ENCODE measurements around the gene CIAO2A. TPM values are rescaled to one million over a fixed set of nuclear protein-coding genes. Genes with fewer than 3 reads are reported as not detected.
A peak's percentile ranks its signal among the peaks of the same experiment; 100 is the strongest.
"Not testable (repeated sequence)": the region's sequence is repeated elsewhere in the genome, so short reads cannot be mapped to it uniquely, and the experiment has no call there.

Gene CIAO2A, protein sequence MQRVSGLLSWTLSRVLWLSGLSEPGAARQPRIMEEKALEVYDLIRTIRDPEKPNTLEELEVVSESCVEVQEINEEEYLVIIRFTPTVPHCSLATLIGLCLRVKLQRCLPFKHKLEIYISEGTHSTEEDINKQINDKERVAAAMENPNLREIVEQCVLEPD
- total RNA-seq (2014; rRNA removed; shearing (Covaris generic)): 171 and 193 TPM in 2 replicates

DNA sequence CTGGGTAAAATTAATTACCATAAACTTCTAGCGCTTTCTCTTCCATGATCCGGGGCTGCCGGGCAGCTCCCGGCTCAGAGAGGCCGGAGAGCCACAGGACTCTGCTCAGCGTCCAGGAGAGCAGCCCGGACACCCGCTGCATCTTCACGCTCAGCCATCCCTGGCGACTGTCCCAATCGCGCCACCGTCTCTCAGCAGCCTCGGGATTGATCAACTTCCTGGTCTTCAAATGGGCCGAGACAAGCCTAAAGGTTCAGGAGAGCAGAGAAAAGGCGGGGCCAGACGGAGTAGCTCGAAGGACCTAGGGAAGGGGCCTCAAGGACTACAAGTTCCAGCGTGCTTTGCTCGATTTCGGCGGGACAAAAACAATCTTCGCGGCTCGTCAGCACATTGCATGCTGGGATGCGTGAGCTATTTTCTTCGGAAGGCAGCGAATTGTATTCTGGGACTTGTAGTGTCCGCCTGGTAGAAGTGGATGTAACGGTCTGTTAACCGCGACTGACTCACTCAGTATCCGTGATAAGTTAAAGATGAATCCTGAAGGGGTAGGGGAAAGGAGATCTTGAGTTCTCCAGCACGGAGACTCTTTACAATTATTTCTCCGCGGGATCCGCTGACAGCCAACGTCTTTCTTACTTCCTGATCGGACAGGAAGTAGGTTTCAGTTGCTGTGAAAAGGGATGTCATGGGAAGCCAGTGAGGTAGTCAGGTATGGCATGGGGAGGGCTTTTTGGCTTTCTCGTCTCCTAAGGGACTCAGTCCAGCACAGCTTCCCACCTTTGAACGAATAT, at the start of gene CIAO2A:
Gene CIAO2A, minus strand, starts transcription at position 212 of the 791 bp plus-strand sequence. Its CDS starts 70 bp downstream, at position 142.
- DNase-seq (ENCODE audit: low spot score): peak; percentile 99

- no peak for DNase-seq (ENCODE audit: low spot score)
These were observed 49.6 kb upstream of the CIAO2A start for GRCh38 chr15:64143276-64143675.

DNA sequence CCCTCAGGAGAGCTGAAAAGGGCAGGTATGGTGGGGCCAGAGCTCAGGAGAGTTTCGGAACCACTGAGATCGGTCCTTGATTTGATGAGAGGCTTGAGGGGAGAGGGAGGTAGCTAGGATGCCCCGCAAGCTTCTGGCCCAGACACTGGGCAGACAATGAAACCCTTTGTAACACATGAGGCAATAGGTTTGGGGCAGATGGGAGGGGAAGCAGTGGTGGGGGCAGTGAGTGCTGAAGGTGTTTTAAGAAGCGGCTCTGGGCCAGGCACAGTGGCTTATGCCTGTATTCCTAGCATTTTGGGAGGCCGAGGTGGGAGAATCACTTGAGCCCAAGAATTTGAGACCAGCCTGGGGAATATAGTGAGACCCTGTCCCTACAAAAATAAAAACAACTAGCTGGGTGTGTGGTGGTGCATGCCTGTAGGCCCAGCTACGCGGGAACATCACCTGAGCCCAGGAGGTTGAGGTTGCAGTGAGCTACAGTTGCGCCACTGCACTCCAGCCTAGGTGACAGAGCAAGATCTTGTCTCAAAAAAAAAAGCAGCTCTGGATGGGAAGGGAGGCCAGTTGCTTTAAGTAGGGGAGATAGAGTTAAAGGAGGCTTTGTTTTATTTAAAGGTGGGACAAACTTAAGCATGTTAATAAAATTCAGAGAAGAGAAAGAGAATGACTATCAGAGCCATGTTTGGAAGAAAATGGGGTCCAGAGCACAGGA, 48.3 kb upstream of the CIAO2A start:
- DNase-seq (ENCODE audit: low spot score): no peak

DNA sequence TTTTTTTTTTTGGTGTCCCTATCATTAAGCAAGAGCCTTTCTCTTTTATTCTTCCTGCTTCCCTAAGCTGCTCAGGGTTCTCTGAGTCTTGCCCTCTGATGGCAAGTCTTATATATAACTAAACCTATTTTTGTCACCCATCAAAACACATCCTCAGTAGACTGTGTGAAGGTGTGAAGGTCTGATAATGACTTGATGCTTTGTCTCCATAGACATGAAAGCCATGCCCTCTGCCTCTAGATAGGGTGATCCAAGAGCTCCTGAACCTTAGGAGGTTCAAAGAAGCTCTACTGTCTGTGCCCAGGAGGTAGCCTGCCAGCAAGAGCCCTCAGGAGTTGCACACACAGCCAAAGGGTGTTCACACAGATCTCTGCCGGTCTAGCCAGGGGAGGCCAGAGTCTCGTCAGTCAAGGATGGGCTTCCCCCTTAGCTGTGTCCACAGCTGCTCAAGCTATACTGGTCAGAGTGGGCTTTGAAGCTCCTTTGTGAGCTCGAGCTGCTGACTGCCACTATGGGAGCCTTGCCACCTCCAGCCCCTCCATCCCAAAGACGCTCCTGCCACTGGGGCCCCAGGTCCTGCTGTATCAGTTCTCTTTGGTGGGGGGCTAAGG, 44.8 kb upstream of the CIAO2A start:
- no peak for DNase-seq (ENCODE audit: low spot score)

- no peak for DNase-seq (ENCODE audit: low spot score)
These were observed 43.7 kb upstream of the CIAO2A start for GRCh38 chr15:64137226-64137833.

DNA sequence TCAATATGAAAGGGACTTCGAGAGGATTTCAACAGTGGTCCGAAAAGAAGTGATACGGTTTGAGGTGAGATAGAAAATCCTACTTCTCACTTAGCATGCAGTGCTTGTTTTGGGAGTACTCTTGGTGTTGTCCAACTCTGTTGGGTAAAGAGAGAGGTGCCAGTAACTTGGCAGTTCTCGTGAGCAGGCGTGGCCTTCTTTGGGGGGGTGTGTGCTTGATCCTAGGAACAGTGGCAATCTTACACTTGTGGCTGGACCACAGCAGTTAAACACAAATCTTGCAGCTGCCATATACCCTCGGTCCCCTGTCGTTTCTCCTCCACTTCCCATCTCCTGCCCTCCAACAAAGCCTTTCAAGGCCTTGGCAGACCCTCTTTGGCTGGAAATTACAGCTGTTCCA, 42.7 kb upstream of the CIAO2A start:
- no peak for DNase-seq (ENCODE audit: low spot score)

GRCh38 chr15:64134345-64134829, 40.7 kb upstream of the CIAO2A start:
- peak; percentile 35 for DNase-seq (ENCODE audit: low spot score)

GRCh38 chr15:64133623-64134344, 40.1 kb upstream of the CIAO2A start:
- no peak for DNase-seq (ENCODE audit: low spot score)

- no peak for DNase-seq (ENCODE audit: low spot score)
These were observed 38.6 kb upstream of the CIAO2A start for GRCh38 chr15:64132217-64132616.

- no peak for DNase-seq (ENCODE audit: low spot score)
These were observed 37.9 kb upstream of the CIAO2A start for GRCh38 chr15:64131547-64131946.

DNA sequence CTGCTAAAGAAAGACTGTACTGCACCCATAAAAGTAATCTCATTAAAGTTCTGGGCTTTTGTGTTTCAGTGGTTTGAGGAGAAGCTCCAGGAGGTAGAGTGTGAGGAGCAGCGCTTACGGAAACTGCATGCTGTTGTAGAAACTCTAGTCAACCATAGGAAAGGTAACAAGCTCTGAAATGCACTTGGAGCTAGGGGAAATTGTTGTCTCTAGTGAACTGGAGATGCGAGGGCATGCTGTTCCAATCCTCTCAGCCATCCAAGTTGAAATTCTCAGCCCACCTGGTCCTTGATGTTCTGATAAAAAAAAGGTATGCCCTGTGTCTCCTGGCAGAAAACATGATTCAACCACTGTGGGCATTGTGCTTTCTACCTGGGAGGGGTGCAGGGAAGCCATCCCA, 36.5 kb upstream of the CIAO2A start:
- no peak for DNase-seq (ENCODE audit: low spot score)

- DNase-seq (ENCODE audit: low spot score): no peak
These were observed 34.1 kb upstream of the CIAO2A start for GRCh38 chr15:64127521-64128270.

DNA sequence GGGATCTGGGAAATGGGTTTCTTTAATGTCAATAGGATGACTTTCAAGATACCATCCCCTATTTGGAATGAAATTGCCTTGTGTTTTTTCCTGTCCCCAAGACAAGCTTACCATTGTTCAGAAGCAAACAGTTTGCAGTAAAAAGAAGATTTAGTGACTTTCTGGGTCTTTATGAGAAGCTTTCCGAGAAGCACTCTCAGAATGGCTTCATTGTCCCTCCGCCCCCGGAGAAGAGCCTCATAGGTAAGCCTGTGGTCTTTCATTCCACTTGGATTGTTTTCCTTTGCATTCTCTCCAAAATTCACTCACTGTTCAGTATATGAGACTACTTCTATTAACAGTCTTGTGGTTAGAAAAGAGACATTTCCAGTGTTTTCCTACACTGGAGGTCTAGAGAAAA, 32.3 kb upstream of the CIAO2A start:
- no peak for DNase-seq (ENCODE audit: low spot score)

DNA sequence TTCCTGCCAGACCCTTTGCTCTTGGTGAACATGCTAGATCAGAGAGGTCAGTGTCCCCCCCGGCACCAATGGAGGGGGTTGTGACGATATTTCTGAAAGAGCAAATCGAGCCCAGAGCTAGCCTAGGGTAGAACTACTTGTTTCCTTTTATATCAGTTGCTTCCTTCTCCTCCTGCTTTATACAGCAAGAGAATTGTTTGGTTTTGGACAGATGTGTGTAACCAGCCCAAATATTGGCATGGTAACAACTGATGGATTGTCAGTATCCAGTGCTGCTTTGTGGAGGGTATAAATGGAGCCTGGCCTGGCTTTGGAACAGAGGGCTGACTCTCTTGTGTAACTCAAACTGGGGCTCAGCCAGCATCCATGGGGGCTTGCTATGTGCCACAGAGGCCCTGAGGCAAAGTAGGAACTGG, 29.3 kb upstream of the CIAO2A start:
- DNase-seq (ENCODE audit: low spot score): no peak

GRCh38 chr15:64122444-64122843, 28.8 kb upstream of the CIAO2A start:
- DNase-seq (ENCODE audit: low spot score): no peak

DNA sequence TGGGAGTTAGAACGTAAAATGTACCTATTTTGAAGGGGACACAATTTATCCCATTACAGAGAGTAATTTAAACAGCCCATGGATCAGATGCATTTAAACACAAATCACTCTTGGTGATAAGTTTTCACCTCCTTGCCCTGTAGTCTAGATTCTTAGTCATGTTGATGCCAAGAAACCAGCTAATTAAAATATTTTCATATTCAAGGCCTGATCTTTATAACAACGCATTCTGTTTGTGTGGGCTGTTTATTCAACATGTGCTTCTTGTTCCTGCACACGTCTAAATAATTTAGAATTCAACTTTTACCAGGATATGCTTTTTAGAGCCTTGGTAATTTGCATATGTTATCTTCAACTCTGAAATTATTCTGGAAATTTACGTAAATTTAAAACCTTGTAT, 28.0 kb upstream of the CIAO2A start:
- DNase-seq (ENCODE audit: low spot score): no peak

- DNase-seq (ENCODE audit: low spot score): not testable (repeated sequence)
These were observed 26.7 kb upstream of the CIAO2A start for GRCh38 chr15:64120322-64120721.

DNA sequence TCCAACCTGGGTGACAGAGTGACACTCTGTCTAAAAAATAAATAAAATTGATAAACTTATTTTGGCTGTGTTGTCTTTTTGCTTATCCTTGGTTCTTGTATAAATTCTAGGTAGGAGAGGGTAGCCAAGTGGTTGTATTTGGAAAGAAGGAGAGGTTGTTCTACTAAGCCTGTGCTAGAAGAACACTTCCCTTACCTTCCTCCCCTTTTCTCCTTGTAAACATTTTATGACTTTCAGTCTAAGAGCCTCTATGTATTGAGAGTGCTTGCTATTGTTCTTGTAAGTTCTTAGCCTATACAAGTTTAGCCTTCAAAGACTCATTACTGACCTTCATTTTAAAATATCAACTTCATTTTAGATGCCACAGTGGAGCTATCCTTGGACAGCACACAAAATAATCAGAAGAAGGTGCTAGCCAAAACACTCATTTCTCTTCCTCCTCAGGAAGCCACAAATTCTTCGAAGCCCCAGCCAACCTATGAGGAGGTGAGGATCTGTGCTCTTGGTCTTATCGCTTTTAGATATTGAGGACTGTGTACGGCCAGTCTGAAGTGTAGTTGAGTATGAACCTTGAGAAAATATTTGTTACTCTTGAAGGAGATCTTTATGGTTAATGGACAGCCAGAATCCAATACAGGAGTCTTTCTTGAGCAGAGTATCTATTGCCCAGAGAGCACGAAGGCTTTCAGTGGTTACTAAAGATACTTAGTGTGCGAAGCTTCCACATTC, 24.3 kb upstream of the CIAO2A start:
- no peak for DNase-seq (ENCODE audit: low spot score)

- DNase-seq (ENCODE audit: low spot score): no peak
These were observed 19.3 kb upstream of the CIAO2A start for GRCh38 chr15:64112904-64113303.

Data from H4 (cell line).